GM23338 (cell line): ENCODE data around the gene TSC22D3. TPM values are rescaled to one million over a fixed set of nuclear protein-coding genes. Genes with fewer than 3 reads are reported as not detected.

ENCODE experiments used
- ATAC-seq: fragments of 200-7000 bp; cut with Tn5 transposase; 3 replicates; pipeline ENCODE4 v1.9.1; 2020
- DNase-seq: peaks from one replicate; pipeline ENCODE4 v3.0.0-alpha.2; 2015; ENCODE audit warnings: low spot score
- H2AFZ ChIP-seq: fragments of 200-600 bp; sonication (generic); 2 replicates; pipeline ENCODE4 v1.8.0; 2016; ENCODE audit warnings: antibody characterized with exemption, mild to moderate bottlenecking, moderate library complexity
- H3F3A ChIP-seq: fragments of 200-600 bp; sonication (generic); replicated peaks from 2 replicates; pipeline ENCODE4 v1.8.0; 2017; ENCODE audit warnings: antibody characterized with exemption, mixed run types, low read depth
- H3K27ac ChIP-seq: fragments of 200-600 bp; sonication (generic); 2 replicates; pipeline ENCODE4 v1.6.1; 2016; ENCODE audit warnings: low read depth
- H3K27me3 ChIP-seq: fragments of 200-600 bp; sonication (generic); 2 replicates; pipeline ENCODE4 v1.8.0; 2016; ENCODE audit warnings: mild to moderate bottlenecking, mixed run types, moderate library complexity; ENCODE audit not compliant: insufficient read depth
- H3K36me3 ChIP-seq: fragments of 200-600 bp; sonication (generic); 2 replicates; pipeline ENCODE4 v1.8.0; 2016; ENCODE audit warnings: mild to moderate bottlenecking; ENCODE audit not compliant: insufficient read depth
- H3K4me1 ChIP-seq: fragments of 200-600 bp; sonication (generic); 2 replicates; pipeline ENCODE4 v1.8.0; 2016; ENCODE audit warnings: mild to moderate bottlenecking, moderate library complexity; ENCODE audit not compliant: insufficient read depth
- H3K4me2 ChIP-seq: fragments of 200-600 bp; sonication (generic); 2 replicates; pipeline ENCODE4 v1.7.1; 2017; ENCODE audit warnings: mixed run types
- H3K4me3 ChIP-seq: fragments of 200-600 bp; sonication (generic); 2 replicates; pipeline ENCODE4 v1.6.1; 2016; ENCODE audit warnings: mixed run types
- H3K79me2 ChIP-seq: fragments of 200-600 bp; sonication (generic); replicated peaks from 2 replicates; pipeline ENCODE4 v1.8.0; 2017; ENCODE audit warnings: mild to moderate bottlenecking; ENCODE audit not compliant: insufficient read depth
- H3K9me2 ChIP-seq: fragments of 200-600 bp; sonication (generic); 2 replicates; pipeline ENCODE4 v1.8.0; 2017; ENCODE audit not compliant: insufficient read depth
- H4K20me1 ChIP-seq: fragments of 200-600 bp; sonication (generic); replicated peaks from 2 replicates; pipeline ENCODE4 v1.8.0; 2017; ENCODE audit warnings: mild to moderate bottlenecking; ENCODE audit not compliant: insufficient read depth
- H3K27ac Mint-ChIP-seq: 2 replicates; pipeline ENCODE4 v1.8.0; 2020; ENCODE audit warnings: inconsistent platforms, mild to moderate bottlenecking, moderate library complexity, mixed read lengths
- H3K27me3 Mint-ChIP-seq: 3 replicates; pipeline ENCODE4 v1.8.0; 2022; ENCODE audit warnings: low read depth, mild to moderate bottlenecking, moderate library complexity, mixed read lengths, inconsistent platforms; ENCODE audit not compliant: insufficient read depth, poor library complexity
- H3K36me3 Mint-ChIP-seq: 3 replicates; pipeline ENCODE4 v1.8.0; 2021; ENCODE audit warnings: low read depth, mild to moderate bottlenecking, inconsistent platforms, moderate library complexity, mixed read lengths
- H3K4me1 Mint-ChIP-seq: 3 replicates; pipeline ENCODE4 v1.8.0; 2020; ENCODE audit warnings: mild to moderate bottlenecking, inconsistent platforms, mixed read lengths
- H3K4me3 Mint-ChIP-seq: 3 replicates; pipeline ENCODE4 v1.8.0; 2021; ENCODE audit warnings: moderate library complexity, mild to moderate bottlenecking, inconsistent platforms, mixed read lengths
- H3K9me3 Mint-ChIP-seq: 3 replicates; pipeline ENCODE4 v1.8.0; 2020; ENCODE audit warnings: moderate library complexity, mild to moderate bottlenecking, inconsistent platforms, mixed read lengths
- CREB1 ChIP-seq: fragments of 250-450 bp; sonication (Bioruptor Pico); IDR thresholded peaks from 2 replicates; pipeline ENCODE4 v1.5.0; 2020; ENCODE audit warnings: low read depth, mild to moderate bottlenecking, moderate library complexity
- CTCF ChIP-seq, 2 experiments: fragments of 200-600 bp in 1 of 2; sonication (generic) in 1 of 2; conservative IDR thresholded peaks; 2 replicates each; pipeline versions ENCODE4 v1.5.1 to v1.6.1; 2016 to 2017; ENCODE audit warnings: antibody characterized with exemption in 2 of 2, low read depth in 2 of 2, mild to moderate bottlenecking in 2 of 2, moderate library complexity in 1 of 2
- ETS1 ChIP-seq: IDR thresholded peaks from 2 replicates; pipeline ENCODE4 v1.6.1; 2016; ENCODE audit warnings: antibody characterized with exemption
- EZH2 ChIP-seq: fragments of 200-600 bp; sonication (generic); IDR thresholded peaks from one replicate; pipeline ENCODE4 v1.8.0; 2017; ENCODE audit warnings: antibody characterized with exemption, mild to moderate bottlenecking, low read depth; ENCODE audit not compliant: unreplicated experiment
- EZH2phosphoT487 ChIP-seq: fragments of 200-600 bp; sonication (generic); IDR thresholded peaks from one replicate; pipeline ENCODE4 v1.8.1; 2018; ENCODE audit warnings: antibody characterized with exemption; ENCODE audit not compliant: unreplicated experiment
- JUNB ChIP-seq: IDR thresholded peaks from one replicate; pipeline ENCODE4 v1.6.1; 2016; ENCODE audit warnings: antibody characterized with exemption; ENCODE audit not compliant: unreplicated experiment
- POLR2AphosphoS5 ChIP-seq: IDR thresholded peaks from 2 replicates; pipeline ENCODE4 v1.6.1; 2016; ENCODE audit warnings: antibody characterized with exemption, low read depth
- REST ChIP-seq: IDR thresholded peaks from one replicate; pipeline ENCODE4 v1.6.1; 2018; ENCODE audit warnings: antibody characterized with exemption; ENCODE audit not compliant: unreplicated experiment
- STAT1 ChIP-seq: IDR thresholded peaks from one replicate; pipeline ENCODE4 v1.6.1; 2016; ENCODE audit warnings: antibody characterized with exemption; ENCODE audit not compliant: unreplicated experiment
- ZNF114 ChIP-seq: fragments of 250-450 bp; sonication (Bioruptor Pico); IDR thresholded peaks from 2 replicates; pipeline ENCODE4 v1.5.0; 2020; ENCODE audit warnings: mild to moderate bottlenecking, moderate library complexity
- ZNF331 ChIP-seq: fragments of 250-450 bp; sonication (Bioruptor Pico); IDR thresholded peaks from 2 replicates; pipeline ENCODE4 v1.5.0; 2020; ENCODE audit warnings: low read depth, mild to moderate bottlenecking, moderate library complexity
- ZNF462 ChIP-seq: fragments of 250-450 bp; sonication (Bioruptor Pico); IDR thresholded peaks from 2 replicates; pipeline ENCODE4 v1.5.0; 2020; ENCODE audit warnings: mild to moderate bottlenecking, moderate library complexity
- polyA plus RNA-seq: library from polyadenylated mRNA; unstranded; fragments of >200 nt; fragmentation: Nextera tagmentation; extraction: Ambion mirVana; gene quantifications from 2 replicates; pipeline ENCODE4 v1.2.1, GENCODE V29; 2016
- total RNA-seq: library from RNA; depleted of rRNA; stranded (reverse); fragments of >200 nt; shearing (Covaris generic); gene quantifications from 2 replicates; pipeline ENCODE4 v1.2.3, GENCODE V29; 2014

Gene TSC22D3
- total and polyA plus RNA-seq, 2 experiments from 2014 or later: 12.6 to 20.0 TPM

GRCh38 chrX:107704587-107704986 lies 71.0 kb downstream of the TSC22D3 start:
- Mint-ChIP-seq H3K4me1 (peaks cover 16% of the 10 kb centered on the region), H3K9me3 (no peaks in the 10 kb centered on the region), H3K27me3 (peaks cover 4% of the 10 kb centered on the region), H3K4me3 (no peak overlapping the region), H3K36me3 (no peaks in the 10 kb centered on the region), H3K27ac (peak overlapping the region; percentile 3)
- ATAC-seq (no peak), DNase-seq (no peak)
- H3K79me2 ChIP-seq: no peaks in the 10 kb centered on the region
- H2AFZ ChIP-seq: no peak overlapping the region
- no peaks in the 10 kb centered on the region for H3K9me2 ChIP-seq
- no peaks in the 10 kb centered on the region for H3K4me1 ChIP-seq
- no peaks in the 10 kb centered on the region for H3K27me3 ChIP-seq
- no peak for TF ChIP-seq STAT1
- TF ChIP-seq EZH2: no peak
- TF ChIP-seq ZNF331 (CRISPR knock-in tag): no peak
- no peak for TF ChIP-seq ZNF114 (CRISPR knock-in tag)
- no peak for TF ChIP-seq ETS1
- no peak for TF ChIP-seq EZH2phosphoT487
- no peak for TF ChIP-seq POLR2AphosphoS5
- no peak for TF ChIP-seq REST
- no peak for TF ChIP-seq JUNB
- no peak for TF ChIP-seq ZNF462 (CRISPR knock-in tag)
- no peak for TF ChIP-seq CREB1
- TF ChIP-seq CTCF (conservative IDR thresholded peaks at IDR 0.05; ENCODE audit: low read depth in 2 of 2): no peak
- H3K4me3 ChIP-seq: no peak overlapping the region
- H3K4me2 ChIP-seq: no peak overlapping the region
- H3F3A ChIP-seq: no peaks in the 10 kb centered on the region
- no peaks in the 10 kb centered on the region for H3K36me3 ChIP-seq
- H4K20me1 ChIP-seq: no peaks in the 10 kb centered on the region
- no peak overlapping the region for H3K27ac ChIP-seq
